WTC11 (cell line): ENCODE results near the gene MRPL44. TPM values are rescaled to one million over a fixed set of nuclear protein-coding genes. Genes with fewer than 3 reads are reported as not detected.
A peak's percentile ranks its signal among the peaks of the same experiment; 100 is the strongest.

Experiments
- ATAC-seq: fragments of 200-7000 bp; cut with Tn5 transposase; 2 replicates; pipeline ENCODE4 v1.10.0; 2021; ENCODE audit warnings: mild to moderate bottlenecking, moderate library complexity
- CTCF ChIA-PET: fragments of 300-600 bp; sonication (Branson Sonifier 250); formaldehyde crosslinking; loops from one replicate; lab custom pipeline; 2021; ENCODE audit warnings: antibody characterized with exemption; lab: Charles Lee
- POLR2A ChIA-PET: fragments of 350-600 bp; sonication (Branson Sonifier 250); formaldehyde crosslinking; loops from one replicate; lab custom pipeline; 2021; ENCODE audit warnings: antibody characterized with exemption; lab: Charles Lee
- DNase-seq: peaks from one replicate; pipeline ENCODE4 v3.0.0; 2021; ENCODE audit warnings: low spot score
- H3K27ac Mint-ChIP-seq: 2 replicates; pipeline ENCODE4 v1.8.0; 2021; ENCODE audit warnings: mixed read lengths
- H3K27me3 Mint-ChIP-seq: 2 replicates; pipeline ENCODE4 v1.8.0; 2021; ENCODE audit warnings: low read depth, mild to moderate bottlenecking, moderate library complexity, mixed read lengths
- H3K36me3 Mint-ChIP-seq: 2 replicates; pipeline ENCODE4 v1.8.0; 2021; ENCODE audit warnings: mixed read lengths
- H3K4me1 Mint-ChIP-seq: 2 replicates; pipeline ENCODE4 v1.8.0; 2022; ENCODE audit warnings: mixed read lengths
- H3K4me3 Mint-ChIP-seq: 2 replicates; pipeline ENCODE4 v1.8.0; 2021; ENCODE audit warnings: mild to moderate bottlenecking, moderate library complexity, mixed read lengths
- H3K9me3 Mint-ChIP-seq: 2 replicates; pipeline ENCODE4 v1.8.0; 2021; ENCODE audit warnings: mixed read lengths
- CREM ChIP-seq: sonication (generic); formaldehyde crosslinking; IDR thresholded peaks from 2 replicates; pipeline ENCODE4 v1.8.1; 2022; ENCODE audit warnings: mild to moderate bottlenecking, missing genetic modification reagents, moderate library complexity
- ELF4 ChIP-seq: sonication (generic); formaldehyde crosslinking; IDR thresholded peaks from 2 replicates; pipeline ENCODE4 v1.8.1; 2022; ENCODE audit warnings: low read depth, mild to moderate bottlenecking, moderate library complexity, missing genetic modification reagents
- GABPB1 ChIP-seq: sonication (generic); formaldehyde crosslinking; IDR thresholded peaks from 2 replicates; pipeline ENCODE4 v1.8.1; 2023; ENCODE audit warnings: mild to moderate bottlenecking, missing genetic modification reagents
- JAZF1 ChIP-seq: fragments of 250-450 bp; sonication (Bioruptor Pico); IDR thresholded peaks from 2 replicates; pipeline ENCODE4 v1.9.0; 2021; ENCODE audit warnings: moderate library complexity, mild to moderate bottlenecking, inconsistent platforms
- MYBL2 ChIP-seq: sonication (generic); formaldehyde crosslinking; IDR thresholded peaks from 2 replicates; pipeline ENCODE4 v1.8.1; 2023; ENCODE audit warnings: mild to moderate bottlenecking, moderate library complexity, missing genetic modification reagents
- NFYB ChIP-seq: sonication (generic); formaldehyde crosslinking; conservative IDR thresholded peaks from 2 replicates; pipeline ENCODE4 v1.8.0; 2022; ENCODE audit warnings: low read depth, missing genetic modification reagents
- PRRX2 ChIP-seq: fragments of 250-450 bp; sonication (Bioruptor Pico); IDR thresholded peaks from 2 replicates; pipeline ENCODE4 v1.8.0; 2021; ENCODE audit warnings: mild to moderate bottlenecking
- RELA ChIP-seq: sonication (generic); formaldehyde crosslinking; IDR thresholded peaks from 2 replicates; pipeline ENCODE4 v1.8.1; 2022; ENCODE audit warnings: missing genetic modification reagents, mild to moderate bottlenecking, borderline replicate concordance
- SMAD3 ChIP-seq: sonication (generic); formaldehyde crosslinking; IDR thresholded peaks from 2 replicates; pipeline ENCODE4 v1.8.0; 2022; ENCODE audit warnings: missing genetic modification reagents, mild to moderate bottlenecking, borderline replicate concordance
- SMAD4 ChIP-seq: sonication (generic); formaldehyde crosslinking; IDR thresholded peaks from 2 replicates; pipeline ENCODE4 v1.8.0; 2022; ENCODE audit warnings: mild to moderate bottlenecking, missing genetic modification reagents
- TEAD1 ChIP-seq: sonication (generic); formaldehyde crosslinking; IDR thresholded peaks from 2 replicates; pipeline ENCODE4 v1.8.0; 2022; ENCODE audit warnings: mild to moderate bottlenecking, missing genetic modification reagents
- ZNF416 ChIP-seq: fragments of 250-450 bp; sonication (Bioruptor Pico); IDR thresholded peaks from 2 replicates; pipeline ENCODE4 v1.9.0; 2021; ENCODE audit warnings: mild to moderate bottlenecking, inconsistent platforms
- total RNA-seq: library from RNA; stranded (reverse); gene quantifications from 3 replicates; pipeline ENCODE4 v1.2.3, GENCODE V29; 2021
- TF ChIP-seq, protein P1 (sequence below): sonication (generic); formaldehyde crosslinking; IDR thresholded peaks from 2 replicates; pipeline ENCODE4 v1.8.1; 2023; ENCODE audit warnings: mild to moderate bottlenecking, missing genetic modification reagents, moderate library complexity
- TF ChIP-seq, protein P2 (sequence below): sonication (generic); formaldehyde crosslinking; IDR thresholded peaks from 2 replicates; pipeline ENCODE4 v1.8.0; 2023; ENCODE audit warnings: mild to moderate bottlenecking, missing genetic modification reagents
- TF ChIP-seq, protein P3 (sequence below): sonication (generic); formaldehyde crosslinking; IDR thresholded peaks from 2 replicates; pipeline ENCODE4 v1.8.0; 2022; ENCODE audit warnings: missing genetic modification reagents
- TF ChIP-seq, protein P4 (sequence below): sonication (generic); formaldehyde crosslinking; IDR thresholded peaks from 2 replicates; pipeline ENCODE4 v1.8.1; 2022; ENCODE audit warnings: missing genetic modification reagents, borderline replicate concordance
- TF ChIP-seq, protein P5 (sequence below): sonication (generic); formaldehyde crosslinking; IDR thresholded peaks from 2 replicates; pipeline ENCODE4 v1.8.0; 2022; ENCODE audit warnings: mild to moderate bottlenecking, missing genetic modification reagents
- TF ChIP-seq, protein P6 (sequence below): sonication (generic); formaldehyde crosslinking; IDR thresholded peaks from 2 replicates; pipeline ENCODE4 v1.8.1; 2023; ENCODE audit warnings: mild to moderate bottlenecking, missing genetic modification reagents
- TF ChIP-seq, protein P7 (sequence below): fragments of 250-450 bp; sonication (Bioruptor Pico); IDR thresholded peaks from 2 replicates; pipeline ENCODE4 v2.1.2; 2022; ENCODE audit warnings: mild to moderate bottlenecking, moderate library complexity

MRPL44 gene
- total RNA-seq, 1 experiment from 2014 or later: 55.3 TPM

DNA sequence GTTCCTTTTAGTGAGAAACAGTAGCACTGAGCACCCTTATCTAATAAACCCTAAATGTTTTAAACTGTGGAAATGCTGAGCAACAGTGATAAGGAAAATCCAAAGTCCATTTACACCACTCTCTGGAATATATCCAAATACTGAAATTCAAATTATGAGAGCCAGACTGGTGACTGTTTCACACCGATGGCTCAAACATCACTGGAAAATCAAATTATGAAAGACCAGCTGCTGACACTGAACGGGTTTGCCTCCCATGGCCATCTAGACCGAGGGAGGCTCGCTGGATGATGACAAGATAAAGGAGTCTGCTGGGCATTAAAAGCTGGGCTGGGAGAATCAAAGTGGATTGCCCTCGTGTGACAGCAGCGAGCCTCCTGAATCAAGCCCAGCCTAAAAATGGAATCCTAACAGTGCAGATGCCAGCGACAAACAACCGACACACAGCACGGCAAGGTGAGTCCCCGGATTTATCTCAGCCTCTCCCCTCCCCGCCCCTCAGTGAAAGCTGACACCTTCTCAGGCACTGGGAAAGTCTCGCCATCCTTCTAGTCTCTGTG lies 51.5 kb downstream of the MRPL44 start:
- no peaks in the 10 kb centered on the region for H3K9me3 Mint-ChIP-seq
- peaks cover 43% of the 10 kb centered on the region for H3K4me1 Mint-ChIP-seq
- no peaks in the 10 kb centered on the region for H3K27me3 Mint-ChIP-seq
- H3K36me3 Mint-ChIP-seq: no peaks in the 10 kb centered on the region
- ChIA-PET POLR2A (interaction anchor here (0.6 kb wide), 1 partner anchor 28 kb away, joined by 3 read pairs; no protein-coding TSS in a partner anchor), CTCF (interaction anchor here (0.5 to 1.3 kb wide), 3 partner anchors 15 to 40 kb away, joined by 4 to 11 read pairs (median 5); no protein-coding TSS in a partner anchor)
- DNase-seq (peak; percentile 59), ATAC-seq (peak; percentile 97)
- H3K4me3 Mint-ChIP-seq: peak overlapping the region; percentile 25; the same call in 1 of the 2 replicates
- no peak overlapping the region for H3K27ac Mint-ChIP-seq
- peak; percentile 45 for TF ChIP-seq GABPB1 (CRISPR knock-in tag)
- TF ChIP-seq, protein P1, sequence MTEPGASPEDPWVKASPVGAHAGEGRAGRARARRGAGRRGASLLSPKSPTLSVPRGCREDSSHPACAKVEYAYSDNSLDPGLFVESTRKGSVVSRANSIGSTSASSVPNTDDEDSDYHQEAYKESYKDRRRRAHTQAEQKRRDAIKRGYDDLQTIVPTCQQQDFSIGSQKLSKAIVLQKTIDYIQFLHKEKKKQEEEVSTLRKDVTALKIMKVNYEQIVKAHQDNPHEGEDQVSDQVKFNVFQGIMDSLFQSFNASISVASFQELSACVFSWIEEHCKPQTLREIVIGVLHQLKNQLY (CRISPR knock-in tag): no peak

DNA sequence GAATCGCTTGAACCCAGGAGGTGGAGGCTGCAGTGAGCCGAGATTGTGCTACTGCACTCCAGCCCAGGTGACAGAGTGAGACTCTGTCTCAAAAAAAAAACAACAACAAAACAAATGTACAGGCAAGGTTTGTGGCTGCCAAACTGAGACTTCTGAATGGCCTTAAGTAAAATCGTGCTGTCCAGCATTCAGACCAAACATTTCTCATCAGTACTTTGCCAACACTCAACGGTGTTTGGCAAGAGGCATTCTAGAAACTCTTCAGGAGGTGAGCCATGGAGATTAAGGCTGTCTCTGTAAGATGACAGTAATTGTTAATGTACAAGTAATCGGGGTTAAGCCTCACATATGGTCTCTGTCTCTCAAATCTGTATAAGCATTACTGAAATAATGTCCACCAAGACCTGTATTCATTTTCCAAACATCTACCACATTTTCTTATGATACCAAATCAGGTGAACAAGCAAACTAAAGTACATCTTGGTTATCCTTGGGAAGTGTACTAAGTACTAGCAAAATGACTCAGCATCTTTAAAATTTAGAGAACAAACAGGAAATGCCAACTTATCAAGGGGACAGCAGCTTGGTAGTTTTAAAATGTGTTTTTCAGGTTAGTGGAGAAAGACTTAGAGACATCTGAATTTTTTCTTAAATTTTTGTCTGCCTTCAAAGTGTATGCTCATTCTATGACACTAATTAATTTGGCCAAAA lies 52.5 kb downstream of the MRPL44 start:
- POLR2A ChIA-PET: interaction anchor here (0.6 kb wide), 1 partner anchor 27 kb away, joined by 3 read pairs; no protein-coding TSS in a partner anchor
- Mint-ChIP-seq H3K9me3 (no peaks in the 10 kb centered on the region), H3K27ac (peak overlapping the region; percentile 19; the same call in 1 of the 2 replicates), H3K4me3 (no peak overlapping the region), H3K4me1 (peaks cover 37% of the 10 kb centered on the region), H3K36me3 (no peaks in the 10 kb centered on the region), H3K27me3 (no peaks in the 10 kb centered on the region)
- CTCF ChIA-PET: interaction anchor here (1.0 to 1.3 kb wide), 2 partner anchors 16 to 39 kb away, joined by 5 to 11 read pairs; no protein-coding TSS in a partner anchor
- DNase-seq: no peak
- ATAC-seq: no peak
- TF ChIP-seq, protein P2, sequence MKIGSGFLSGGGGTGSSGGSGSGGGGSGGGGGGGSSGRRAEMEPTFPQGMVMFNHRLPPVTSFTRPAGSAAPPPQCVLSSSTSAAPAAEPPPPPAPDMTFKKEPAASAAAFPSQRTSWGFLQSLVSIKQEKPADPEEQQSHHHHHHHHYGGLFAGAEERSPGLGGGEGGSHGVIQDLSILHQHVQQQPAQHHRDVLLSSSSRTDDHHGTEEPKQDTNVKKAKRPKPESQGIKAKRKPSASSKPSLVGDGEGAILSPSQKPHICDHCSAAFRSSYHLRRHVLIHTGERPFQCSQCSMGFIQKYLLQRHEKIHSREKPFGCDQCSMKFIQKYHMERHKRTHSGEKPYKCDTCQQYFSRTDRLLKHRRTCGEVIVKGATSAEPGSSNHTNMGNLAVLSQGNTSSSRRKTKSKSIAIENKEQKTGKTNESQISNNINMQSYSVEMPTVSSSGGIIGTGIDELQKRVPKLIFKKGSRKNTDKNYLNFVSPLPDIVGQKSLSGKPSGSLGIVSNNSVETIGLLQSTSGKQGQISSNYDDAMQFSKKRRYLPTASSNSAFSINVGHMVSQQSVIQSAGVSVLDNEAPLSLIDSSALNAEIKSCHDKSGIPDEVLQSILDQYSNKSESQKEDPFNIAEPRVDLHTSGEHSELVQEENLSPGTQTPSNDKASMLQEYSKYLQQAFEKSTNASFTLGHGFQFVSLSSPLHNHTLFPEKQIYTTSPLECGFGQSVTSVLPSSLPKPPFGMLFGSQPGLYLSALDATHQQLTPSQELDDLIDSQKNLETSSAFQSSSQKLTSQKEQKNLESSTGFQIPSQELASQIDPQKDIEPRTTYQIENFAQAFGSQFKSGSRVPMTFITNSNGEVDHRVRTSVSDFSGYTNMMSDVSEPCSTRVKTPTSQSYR: no peak
- TF ChIP-seq ELF4 (no peak), PRRX2 (CRISPR knock-in tag) (no peak), MYBL2 (CRISPR knock-in tag) (no peak), SMAD3 (CRISPR knock-in tag) (no peak), JAZF1 (CRISPR knock-in tag) (no peak), TEAD1 (CRISPR knock-in tag) (no peak), RELA (CRISPR knock-in tag) (no peak), SMAD4 (CRISPR knock-in tag) (no peak), ZNF416 (CRISPR knock-in tag) (no peak), NFYB (CRISPR knock-in tag) (no peak), CREM (no peak)
- TF ChIP-seq, protein P3, sequence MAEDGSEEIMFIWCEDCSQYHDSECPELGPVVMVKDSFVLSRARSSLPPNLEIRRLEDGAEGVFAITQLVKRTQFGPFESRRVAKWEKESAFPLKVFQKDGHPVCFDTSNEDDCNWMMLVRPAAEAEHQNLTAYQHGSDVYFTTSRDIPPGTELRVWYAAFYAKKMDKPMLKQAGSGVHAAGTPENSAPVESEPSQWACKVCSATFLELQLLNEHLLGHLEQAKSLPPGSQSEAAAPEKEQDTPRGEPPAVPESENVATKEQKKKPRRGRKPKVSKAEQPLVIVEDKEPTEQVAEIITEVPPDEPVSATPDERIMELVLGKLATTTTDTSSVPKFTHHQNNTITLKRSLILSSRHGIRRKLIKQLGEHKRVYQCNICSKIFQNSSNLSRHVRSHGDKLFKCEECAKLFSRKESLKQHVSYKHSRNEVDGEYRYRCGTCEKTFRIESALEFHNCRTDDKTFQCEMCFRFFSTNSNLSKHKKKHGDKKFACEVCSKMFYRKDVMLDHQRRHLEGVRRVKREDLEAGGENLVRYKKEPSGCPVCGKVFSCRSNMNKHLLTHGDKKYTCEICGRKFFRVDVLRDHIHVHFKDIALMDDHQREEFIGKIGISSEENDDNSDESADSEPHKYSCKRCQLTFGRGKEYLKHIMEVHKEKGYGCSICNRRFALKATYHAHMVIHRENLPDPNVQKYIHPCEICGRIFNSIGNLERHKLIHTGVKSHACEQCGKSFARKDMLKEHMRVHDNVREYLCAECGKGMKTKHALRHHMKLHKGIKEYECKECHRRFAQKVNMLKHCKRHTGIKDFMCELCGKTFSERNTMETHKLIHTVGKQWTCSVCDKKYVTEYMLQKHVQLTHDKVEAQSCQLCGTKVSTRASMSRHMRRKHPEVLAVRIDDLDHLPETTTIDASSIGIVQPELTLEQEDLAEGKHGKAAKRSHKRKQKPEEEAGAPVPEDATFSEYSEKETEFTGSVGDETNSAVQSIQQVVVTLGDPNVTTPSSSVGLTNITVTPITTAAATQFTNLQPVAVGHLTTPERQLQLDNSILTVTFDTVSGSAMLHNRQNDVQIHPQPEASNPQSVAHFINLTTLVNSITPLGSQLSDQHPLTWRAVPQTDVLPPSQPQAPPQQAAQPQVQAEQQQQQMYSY (CRISPR knock-in tag): no peak
- TF ChIP-seq, protein P4, sequence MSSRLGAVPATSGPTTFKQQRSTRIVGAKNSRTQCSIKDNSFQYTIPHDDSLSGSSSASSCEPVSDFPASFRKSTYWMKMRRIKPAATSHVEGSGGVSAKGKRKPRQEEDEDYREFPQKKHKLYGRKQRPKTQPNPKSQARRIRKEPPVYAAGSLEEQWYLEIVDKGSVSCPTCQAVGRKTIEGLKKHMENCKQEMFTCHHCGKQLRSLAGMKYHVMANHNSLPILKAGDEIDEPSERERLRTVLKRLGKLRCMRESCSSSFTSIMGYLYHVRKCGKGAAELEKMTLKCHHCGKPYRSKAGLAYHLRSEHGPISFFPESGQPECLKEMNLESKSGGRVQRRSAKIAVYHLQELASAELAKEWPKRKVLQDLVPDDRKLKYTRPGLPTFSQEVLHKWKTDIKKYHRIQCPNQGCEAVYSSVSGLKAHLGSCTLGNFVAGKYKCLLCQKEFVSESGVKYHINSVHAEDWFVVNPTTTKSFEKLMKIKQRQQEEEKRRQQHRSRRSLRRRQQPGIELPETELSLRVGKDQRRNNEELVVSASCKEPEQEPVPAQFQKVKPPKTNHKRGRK (CRISPR knock-in tag): no peak
- TF ChIP-seq, protein P5, sequence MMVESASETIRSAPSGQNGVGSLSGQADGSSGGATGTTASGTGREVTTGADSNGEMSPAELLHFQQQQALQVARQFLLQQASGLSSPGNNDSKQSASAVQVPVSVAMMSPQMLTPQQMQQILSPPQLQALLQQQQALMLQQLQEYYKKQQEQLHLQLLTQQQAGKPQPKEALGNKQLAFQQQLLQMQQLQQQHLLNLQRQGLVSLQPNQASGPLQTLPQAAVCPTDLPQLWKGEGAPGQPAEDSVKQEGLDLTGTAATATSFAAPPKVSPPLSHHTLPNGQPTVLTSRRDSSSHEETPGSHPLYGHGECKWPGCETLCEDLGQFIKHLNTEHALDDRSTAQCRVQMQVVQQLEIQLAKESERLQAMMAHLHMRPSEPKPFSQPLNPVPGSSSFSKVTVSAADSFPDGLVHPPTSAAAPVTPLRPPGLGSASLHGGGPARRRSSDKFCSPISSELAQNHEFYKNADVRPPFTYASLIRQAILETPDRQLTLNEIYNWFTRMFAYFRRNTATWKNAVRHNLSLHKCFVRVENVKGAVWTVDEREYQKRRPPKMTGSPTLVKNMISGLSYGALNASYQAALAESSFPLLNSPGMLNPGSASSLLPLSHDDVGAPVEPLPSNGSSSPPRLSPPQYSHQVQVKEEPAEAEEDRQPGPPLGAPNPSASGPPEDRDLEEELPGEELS (CRISPR knock-in tag): no peak
- TF ChIP-seq, protein P6, sequence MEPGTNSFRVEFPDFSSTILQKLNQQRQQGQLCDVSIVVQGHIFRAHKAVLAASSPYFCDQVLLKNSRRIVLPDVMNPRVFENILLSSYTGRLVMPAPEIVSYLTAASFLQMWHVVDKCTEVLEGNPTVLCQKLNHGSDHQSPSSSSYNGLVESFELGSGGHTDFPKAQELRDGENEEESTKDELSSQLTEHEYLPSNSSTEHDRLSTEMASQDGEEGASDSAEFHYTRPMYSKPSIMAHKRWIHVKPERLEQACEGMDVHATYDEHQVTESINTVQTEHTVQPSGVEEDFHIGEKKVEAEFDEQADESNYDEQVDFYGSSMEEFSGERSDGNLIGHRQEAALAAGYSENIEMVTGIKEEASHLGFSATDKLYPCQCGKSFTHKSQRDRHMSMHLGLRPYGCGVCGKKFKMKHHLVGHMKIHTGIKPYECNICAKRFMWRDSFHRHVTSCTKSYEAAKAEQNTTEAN (CRISPR knock-in tag): no peak
- TF ChIP-seq, protein P7, sequence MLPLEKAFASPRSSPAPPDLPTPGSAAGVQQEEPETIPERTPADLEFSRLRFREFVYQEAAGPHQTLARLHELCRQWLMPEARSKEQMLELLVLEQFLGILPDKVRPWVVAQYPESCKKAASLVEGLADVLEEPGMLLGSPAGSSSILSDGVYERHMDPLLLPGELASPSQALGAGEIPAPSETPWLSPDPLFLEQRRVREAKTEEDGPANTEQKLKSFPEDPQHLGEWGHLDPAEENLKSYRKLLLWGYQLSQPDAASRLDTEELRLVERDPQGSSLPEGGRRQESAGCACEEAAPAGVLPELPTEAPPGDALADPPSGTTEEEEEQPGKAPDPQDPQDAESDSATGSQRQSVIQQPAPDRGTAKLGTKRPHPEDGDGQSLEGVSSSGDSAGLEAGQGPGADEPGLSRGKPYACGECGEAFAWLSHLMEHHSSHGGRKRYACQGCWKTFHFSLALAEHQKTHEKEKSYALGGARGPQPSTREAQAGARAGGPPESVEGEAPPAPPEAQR: no peak
